BJ (cell line): ENCODE results near the gene LPCAT3. TPM values are rescaled to one million over a fixed set of nuclear protein-coding genes. Genes with fewer than 3 reads are reported as not detected.

Experiments used
- CTCF ChIA-PET: fragments of 350-600 bp; formaldehyde crosslinking; extraction: SDS; loops from one replicate; lab custom pipeline; 2021; ENCODE audit warnings: antibody characterized with exemption, inconsistent platforms; lab: Yijun Ruan, JAX
- POLR2A ChIA-PET: fragments of 300-600 bp; sonication (Branson Sonifier 250); formaldehyde crosslinking; extraction: SDS; loops from one replicate; lab custom pipeline; 2021; ENCODE audit warnings: antibody characterized with exemption; lab: Charles Lee
- DNase-seq: peaks from one replicate; pipeline ENCODE4 v3.0.0-alpha.2; 2011; ENCODE audit warnings: low read depth
- H3K27me3 ChIP-seq: 2 replicates; pipeline ENCODE4 v1.6.0; 2011; ENCODE audit warnings: low read length; ENCODE audit not compliant: control insufficient read depth, insufficient read depth
- H3K36me3 ChIP-seq: 2 replicates; pipeline ENCODE4 v1.5.1; 2011; ENCODE audit warnings: low read length; ENCODE audit not compliant: control insufficient read depth, insufficient read depth
- H3K4me3 ChIP-seq: 2 replicates; pipeline ENCODE4 v1.5.1; 2011; ENCODE audit warnings: low read depth, mild to moderate bottlenecking, control low read depth, low read length
- polyA plus RNA-seq: library from polyadenylated mRNA; depleted of rRNA; stranded (reverse); fragments of >200 nt; gene quantifications from 2 replicates; pipeline ENCODE4 v1.2.3, GENCODE V29; 2011
- TF ChIP-seq, protein P1 (sequence below): IDR thresholded peaks from 2 replicates; pipeline ENCODE4 v1.5.1; 2011; ENCODE audit warnings: low read depth, mild to moderate bottlenecking, control low read depth, inconsistent platforms, low read length, moderate library complexity; ENCODE audit not compliant: insufficient read depth

LPCAT3 gene
- polyA plus RNA-seq, 1 experiment = 31.2 TPM

DNA sequence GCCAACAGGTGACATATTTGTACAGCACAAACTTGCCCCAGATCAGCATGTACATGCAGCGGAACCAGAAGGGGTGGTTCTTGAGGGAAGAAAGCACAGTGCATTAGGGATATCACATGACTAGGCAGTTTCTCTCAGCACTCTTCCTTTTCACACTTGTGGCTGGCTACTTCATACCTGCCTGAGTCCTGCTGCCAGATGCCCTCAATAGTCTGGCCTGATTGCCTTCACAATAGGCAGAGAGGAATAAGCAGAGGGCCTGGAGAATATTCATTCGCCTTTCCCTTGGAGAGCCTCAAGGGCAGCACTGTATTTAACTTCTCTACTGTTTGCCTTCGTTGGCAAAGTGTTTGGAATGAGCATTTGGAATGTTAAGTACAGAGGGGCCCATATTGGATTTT lies 39.7 kb downstream of the LPCAT3 start:
- ChIA-PET POLR2A (no interaction called here), CTCF (interaction anchor here (1.2 to 1.3 kb wide), 2 partner anchors 13 to 130 kb away, joined by 3 to 4 read pairs; no protein-coding TSS in a partner anchor)
- Histone ChIP-seq H3K36me3 (peaks cover 23% of the 10 kb centered on the region), H3K4me3 (no peak overlapping the region), H3K27me3 (no peaks in the 10 kb centered on the region)
- DNase-seq = no peak
- TF ChIP-seq, protein P1, sequence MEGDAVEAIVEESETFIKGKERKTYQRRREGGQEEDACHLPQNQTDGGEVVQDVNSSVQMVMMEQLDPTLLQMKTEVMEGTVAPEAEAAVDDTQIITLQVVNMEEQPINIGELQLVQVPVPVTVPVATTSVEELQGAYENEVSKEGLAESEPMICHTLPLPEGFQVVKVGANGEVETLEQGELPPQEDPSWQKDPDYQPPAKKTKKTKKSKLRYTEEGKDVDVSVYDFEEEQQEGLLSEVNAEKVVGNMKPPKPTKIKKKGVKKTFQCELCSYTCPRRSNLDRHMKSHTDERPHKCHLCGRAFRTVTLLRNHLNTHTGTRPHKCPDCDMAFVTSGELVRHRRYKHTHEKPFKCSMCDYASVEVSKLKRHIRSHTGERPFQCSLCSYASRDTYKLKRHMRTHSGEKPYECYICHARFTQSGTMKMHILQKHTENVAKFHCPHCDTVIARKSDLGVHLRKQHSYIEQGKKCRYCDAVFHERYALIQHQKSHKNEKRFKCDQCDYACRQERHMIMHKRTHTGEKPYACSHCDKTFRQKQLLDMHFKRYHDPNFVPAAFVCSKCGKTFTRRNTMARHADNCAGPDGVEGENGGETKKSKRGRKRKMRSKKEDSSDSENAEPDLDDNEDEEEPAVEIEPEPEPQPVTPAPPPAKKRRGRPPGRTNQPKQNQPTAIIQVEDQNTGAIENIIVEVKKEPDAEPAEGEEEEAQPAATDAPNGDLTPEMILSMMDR = no peak

DNA sequence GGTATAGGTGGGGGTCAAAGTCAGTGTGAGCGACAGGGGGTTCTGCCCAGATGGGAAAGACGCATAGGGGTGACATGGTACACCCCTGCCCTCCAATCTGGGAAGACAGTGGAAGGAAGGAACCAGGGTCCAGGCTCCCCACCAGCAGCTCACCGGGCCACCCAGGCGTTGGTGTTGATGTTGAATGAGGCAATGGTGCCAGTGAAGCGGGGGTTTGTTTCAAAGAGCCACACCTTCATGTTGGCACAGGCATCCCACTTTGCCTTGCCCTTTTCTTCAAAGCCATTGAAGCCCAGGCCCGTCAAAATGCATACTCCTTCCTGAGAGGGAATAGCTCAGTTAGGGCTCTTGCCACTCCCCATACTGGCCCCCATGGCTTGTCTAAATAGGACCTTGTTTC lies 40.1 kb downstream of the LPCAT3 start:
- CTCF ChIA-PET = interaction anchor here (1.0 to 1.8 kb wide), 5 partner anchors 9 to 130 kb away, joined by 3 to 4 read pairs (median 3); no protein-coding TSS in a partner anchor
- DNase-seq = no peak
- Histone ChIP-seq H3K27me3 (no peaks in the 10 kb centered on the region), H3K4me3 (no peak overlapping the region), H3K36me3 (peaks cover 23% of the 10 kb centered on the region)
- TF ChIP-seq, protein P1 = no peak
- POLR2A ChIA-PET = no interaction called here

DNA sequence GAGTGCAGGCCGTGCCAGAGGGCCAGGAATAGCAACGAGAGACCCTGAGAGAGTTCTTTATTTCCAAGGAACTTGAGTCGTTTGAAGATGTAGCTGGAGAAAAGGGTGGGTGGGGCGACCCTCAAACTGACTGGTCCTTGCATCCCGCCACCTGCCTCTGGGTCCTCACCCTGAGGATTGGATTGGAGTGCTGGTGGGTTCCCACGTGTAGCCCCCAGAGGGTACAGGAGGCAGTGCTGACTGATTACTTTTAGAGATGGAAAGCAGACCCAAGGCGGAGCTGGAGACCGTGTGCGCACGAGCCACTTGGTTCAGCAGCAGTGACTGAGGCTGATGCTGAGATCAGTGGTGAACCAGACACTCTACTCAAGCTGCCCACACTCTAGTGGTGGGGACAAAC lies 40.6 kb downstream of the LPCAT3 start:
- POLR2A ChIA-PET = no interaction called here

DNA sequence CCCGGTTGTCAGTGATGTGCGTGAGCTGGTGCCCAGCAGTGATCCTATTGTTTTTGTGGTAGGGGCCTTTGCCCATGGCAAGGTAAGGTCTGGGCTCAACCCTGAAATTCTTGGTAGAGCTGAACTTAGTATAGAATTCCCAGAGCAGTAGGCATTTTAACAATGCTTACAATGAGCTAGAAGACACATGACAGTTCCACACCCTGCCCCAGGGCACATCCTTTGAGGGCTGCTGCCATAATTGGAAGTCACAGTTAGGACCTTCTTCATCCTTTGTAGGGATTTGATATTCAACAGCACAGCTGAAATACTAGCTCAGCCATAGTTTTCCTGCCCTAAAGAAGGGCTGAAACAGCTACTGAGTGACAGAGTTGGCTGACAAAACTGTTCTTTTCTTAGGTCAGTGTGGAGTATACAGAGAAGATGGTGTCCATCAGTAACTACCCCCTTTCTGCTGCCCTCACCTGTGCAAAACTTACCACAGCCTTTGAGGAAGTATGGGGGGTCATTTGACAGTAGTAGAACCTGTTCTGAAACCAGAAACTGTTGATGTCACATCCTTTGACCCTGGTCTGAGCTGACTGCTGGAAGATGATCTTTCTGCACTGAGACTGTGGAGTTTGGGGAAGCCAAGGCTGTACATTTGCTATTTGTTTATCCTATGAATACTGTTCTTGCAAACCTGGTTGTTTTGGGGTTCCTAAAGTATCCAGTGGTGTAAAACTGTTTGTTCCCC lies 42.8 kb downstream of the LPCAT3 start:
- no peak overlapping the region for H3K4me3 ChIP-seq
- no peak for DNase-seq
- TF ChIP-seq, protein P1 = no peak
- peaks cover 21% of the 10 kb centered on the region for H3K36me3 ChIP-seq
- ChIA-PET POLR2A (no interaction called here), CTCF (interaction anchor here (0.7 to 3.0 kb wide), 3 partner anchors 10 to 43 kb away, joined by 3 to 23 read pairs (median 3); partner anchors contain the start of gene LPCAT3)
- no peaks in the 10 kb centered on the region for H3K27me3 ChIP-seq

More for the DNA sequence above, 40.6 kb downstream of the LPCAT3 start:
- CTCF ChIA-PET = interaction anchor here (1.0 to 1.8 kb wide), 4 partner anchors 9 to 52 kb away, joined by 3 to 4 read pairs (median 4); no protein-coding TSS in a partner anchor
- TF ChIP-seq, protein P1 = no peak
- Histone ChIP-seq H3K36me3 (peaks cover 23% of the 10 kb centered on the region), H3K27me3 (no peaks in the 10 kb centered on the region), H3K4me3 (no peak overlapping the region)
- DNase-seq = no peak

DNA sequence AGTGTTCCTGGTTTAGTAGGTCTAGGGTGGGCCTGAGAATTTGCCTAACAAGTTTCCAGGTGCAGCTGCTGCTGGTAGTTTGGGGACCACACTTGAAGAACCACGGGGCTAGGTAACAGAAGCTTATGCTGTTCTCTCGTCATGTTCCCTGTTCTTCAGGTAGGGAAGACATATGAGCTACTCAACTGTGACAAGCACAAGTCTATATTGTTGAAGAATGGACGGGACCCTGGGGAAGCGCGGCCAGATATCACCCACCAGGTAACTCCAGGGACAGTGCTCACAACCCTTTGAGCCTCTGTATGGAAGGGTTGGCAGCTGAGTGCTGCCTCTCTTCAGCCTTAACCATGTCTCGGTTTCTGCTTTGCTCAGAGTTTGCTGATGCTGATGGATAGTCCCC lies 44.1 kb downstream of the LPCAT3 start:
- POLR2A ChIA-PET = no interaction called here
- H3K27me3 ChIP-seq = no peaks in the 10 kb centered on the region
- TF ChIP-seq, protein P1 = no peak
- CTCF ChIA-PET = interaction anchor here (0.6 to 3.0 kb wide), 5 partner anchors 9 to 172 kb away, joined by 3 to 23 read pairs (median 3); partner anchors contain the start of genes C12orf57, LPCAT3 and RNU7-1
- no peak overlapping the region for H3K4me3 ChIP-seq
- no peak for DNase-seq
- H3K36me3 ChIP-seq = peaks cover 21% of the 10 kb centered on the region
